Activated T-helper 1 cell treated with anti-CD3 and anti-CD28 coated beads, Interleukin-2, amount 50 U/mL, for 16 hours (primary cell): ENCODE results near the gene MAP6D1.

Experiments
- DNase-seq, 2 donors: peaks; one replicate each; pipeline ENCODE4 v3.0.0-alpha.2; 2020; ENCODE audit warnings: low read depth in 1 of 2, low spot score in 1 of 2

MAP6D1 gene

DNA sequence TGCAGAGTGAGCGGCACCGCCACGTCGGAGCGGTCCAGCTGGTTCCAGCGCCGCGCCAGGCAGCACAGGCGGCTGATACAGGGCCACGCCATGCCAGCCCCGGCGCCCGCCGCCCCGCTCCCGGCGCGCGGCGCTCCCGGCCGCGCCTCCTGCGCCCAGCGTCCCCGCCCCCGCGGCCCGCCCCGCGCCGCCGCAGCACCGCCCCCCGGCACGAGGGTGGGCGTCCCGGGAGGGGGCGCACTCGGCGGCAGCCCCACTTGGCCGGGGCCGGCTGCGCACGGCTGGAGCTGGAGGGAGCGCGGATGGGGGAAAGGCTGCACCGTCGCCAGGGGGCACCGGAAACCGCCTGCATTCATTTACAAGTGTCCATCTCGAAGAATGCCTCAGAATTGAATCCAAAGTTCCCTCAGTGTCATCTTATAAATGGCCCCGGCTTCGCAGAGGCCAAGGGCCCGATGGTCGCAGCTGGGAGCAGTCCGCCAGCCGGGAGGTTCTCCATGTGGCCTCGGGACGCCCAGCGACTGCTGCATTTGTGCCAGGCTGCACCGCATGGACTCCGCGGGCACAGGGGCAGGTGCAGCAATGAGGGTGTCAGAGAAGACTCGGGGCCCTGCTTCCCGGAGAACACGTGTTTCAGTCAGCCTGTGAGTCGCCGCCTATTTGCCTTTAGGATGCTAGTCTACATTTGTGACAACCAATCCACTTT lies at the start of gene MAP6D1:
MAP6D1 (minus strand) TSS at position 122 of the 706 bp plus-strand sequence; CDS start at position 92, 30 bp downstream.
- peak in 1 of 2 donors; percentile 23 for DNase-seq

DNA sequence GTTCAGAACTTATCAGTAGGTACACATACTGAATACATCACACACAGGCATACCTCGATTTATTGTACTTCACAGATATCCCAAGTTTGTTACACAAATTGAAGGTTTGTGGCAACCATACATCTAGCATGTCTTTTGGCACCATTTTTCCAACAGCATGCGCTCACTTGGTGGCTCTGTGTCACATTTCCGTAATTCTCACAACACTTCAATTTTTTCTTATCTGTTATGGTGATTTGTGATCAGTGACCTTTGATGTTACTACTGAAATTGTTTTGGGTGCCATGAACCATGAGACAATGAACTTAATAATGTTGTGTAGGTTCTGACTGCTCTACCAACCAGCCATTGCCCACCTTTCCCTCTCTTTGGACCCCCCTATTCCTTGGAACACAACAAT lies 48.5 kb upstream of the MAP6D1 start:
- no peak for DNase-seq

DNA sequence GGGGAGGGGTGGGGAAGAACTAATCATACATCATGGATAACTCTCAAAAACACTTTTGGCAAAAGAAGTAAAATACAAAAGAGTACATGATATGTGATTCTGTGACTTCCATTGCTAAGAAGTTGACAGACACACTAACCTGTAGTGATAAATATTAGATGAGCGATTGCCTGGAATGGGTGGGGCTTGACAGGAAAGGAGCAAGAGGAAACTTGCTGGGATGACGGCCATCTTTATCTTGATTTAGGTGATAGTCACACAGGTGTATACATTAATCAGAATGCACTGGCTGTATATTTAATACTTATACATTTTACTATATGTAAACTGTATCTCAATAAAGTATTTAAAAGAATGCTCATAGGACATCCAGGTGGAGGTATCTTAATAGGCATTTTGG lies 46.2 kb upstream of the MAP6D1 start:
- DNase-seq: no peak

DNA sequence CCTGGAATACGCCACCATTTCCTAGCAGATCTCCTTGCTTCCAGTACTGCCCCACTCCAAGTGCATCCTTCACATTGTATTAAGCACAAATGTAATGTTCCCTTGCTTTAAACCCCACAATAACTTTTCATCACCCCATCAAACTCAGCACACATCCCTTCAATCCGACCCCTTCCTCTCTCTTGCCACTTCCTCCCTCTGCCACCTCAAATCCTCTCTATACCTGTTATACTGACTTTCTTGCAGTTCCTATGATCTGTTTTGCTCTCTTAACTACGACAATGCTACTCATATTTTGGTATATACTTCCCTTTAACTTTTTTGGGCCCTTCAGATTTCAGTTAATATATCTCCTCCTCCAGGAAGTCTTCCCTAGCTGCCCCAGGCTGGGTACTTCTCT lies 45.2 kb upstream of the MAP6D1 start:
- no peak for DNase-seq

DNA sequence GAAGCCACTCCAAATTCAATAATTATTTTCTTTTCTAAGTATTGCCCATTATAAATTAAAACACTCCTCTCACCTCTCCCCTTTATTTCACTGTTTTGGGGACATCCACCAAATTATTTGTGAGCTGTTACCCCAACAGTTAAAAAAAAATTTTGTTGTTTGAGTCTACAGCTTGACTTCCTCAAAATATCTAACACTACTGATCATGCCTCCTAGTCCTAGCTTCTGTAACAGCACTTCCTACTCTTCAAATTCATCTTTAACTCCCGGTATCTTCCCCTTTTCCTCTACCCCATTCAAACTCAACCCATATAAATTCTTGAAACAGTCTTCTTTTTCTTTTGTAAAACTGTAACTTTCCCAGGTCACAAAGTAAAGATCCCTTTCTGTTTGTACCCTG lies 43.4 kb upstream of the MAP6D1 start:
- DNase-seq: no peak

DNA sequence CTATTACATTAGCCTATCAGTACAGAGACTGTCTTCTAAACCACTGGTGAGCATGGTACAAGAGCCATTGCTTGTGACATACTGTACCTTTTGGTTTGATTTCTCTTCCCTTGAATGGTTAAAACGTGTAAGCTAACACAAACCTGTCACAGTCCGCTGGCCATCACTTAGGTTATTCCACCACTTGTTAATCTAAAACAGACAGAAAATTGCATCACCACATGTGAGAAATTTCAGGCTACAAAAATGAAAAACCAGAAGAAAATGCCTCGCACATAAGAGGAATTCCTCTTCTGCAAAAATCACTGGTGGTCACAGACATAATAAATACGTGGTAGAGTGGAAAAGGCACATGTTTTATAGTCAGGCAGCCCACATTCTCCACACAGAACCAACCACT lies 37.2 kb upstream of the MAP6D1 start:
- DNase-seq: no peak

DNA sequence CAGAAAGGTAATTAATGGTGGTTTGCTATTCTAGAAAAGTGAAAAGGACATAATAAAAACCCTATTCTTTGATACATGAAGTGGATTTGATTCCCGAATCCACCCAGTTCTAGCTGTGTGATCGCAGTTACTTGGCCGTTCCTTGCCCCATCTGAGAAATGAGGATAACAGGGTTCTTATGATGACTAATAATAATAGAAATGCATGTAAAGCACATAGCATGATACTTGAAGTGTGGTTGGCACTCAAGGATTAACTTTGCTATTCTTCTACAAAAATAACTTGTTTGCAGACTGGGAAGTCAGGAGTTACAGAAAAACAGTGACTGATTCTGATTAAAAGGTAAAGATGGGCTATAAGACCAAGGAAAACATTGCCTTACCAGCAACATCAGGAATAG lies 32.5 kb upstream of the MAP6D1 start:
- no peak for DNase-seq

DNA sequence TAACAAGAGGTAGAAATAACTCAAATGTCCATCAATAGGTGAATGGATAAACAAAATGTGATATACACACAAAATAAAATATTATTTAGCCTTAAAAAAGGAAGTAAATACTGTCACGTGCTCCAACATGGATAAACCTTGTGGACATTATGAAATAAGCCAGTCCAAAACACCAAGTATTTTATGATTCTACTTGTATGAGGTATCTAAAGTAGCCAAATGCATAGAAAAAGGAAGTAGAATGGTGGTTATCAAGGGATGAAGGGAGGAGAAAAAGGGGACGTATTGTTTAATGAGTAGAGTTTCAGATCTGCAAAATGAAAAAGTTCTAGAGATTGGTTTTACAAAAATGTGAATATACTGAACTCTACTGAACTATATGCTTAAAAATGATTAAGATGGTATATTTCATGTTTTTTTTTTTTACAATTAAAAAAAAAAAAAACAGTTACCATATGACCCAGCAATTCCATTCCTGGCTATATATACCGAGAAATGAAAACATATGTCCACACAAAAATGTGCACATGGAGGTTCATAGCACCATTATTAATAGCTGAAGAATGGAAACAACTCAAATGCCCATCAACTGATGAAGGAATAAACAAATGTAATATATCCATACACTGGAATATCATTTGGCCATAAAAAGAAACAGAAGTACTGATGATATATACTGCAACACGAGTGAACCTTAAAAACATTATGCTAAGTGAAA lies 29.1 kb upstream of the MAP6D1 start:
- no peak for DNase-seq

DNA sequence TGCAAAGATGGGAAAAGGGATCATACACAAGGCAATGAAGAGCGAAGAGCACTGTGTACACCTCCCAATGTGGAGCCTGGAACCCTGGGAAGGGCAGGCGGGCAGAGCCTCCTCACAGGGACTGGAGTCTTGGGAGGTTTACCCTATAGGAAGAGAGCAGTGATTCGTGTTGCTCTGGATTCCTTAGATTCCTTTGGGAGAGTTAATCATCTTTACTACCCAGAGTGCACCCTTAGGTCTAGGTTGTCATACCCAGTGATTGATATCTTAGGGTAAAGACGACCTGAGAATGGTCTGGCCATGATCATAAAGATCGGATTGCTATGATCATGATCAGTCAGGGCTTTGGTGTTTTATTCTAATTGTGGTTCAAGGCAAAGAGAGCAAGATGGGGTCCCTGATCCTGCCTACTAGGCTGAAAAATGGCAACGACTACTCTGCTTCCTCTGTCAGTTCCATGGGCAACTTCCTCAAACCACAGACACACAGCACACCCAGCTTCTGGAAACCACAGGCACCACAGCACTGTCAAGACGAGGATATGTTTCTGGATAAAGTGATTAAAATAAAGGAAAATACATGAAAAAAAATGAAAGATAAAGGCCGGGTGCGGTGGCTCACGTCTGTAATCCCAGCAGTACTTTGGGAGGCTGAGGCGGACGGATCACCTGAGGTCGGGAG lies 20.4 kb upstream of the MAP6D1 start:
- no peak for DNase-seq

DNA sequence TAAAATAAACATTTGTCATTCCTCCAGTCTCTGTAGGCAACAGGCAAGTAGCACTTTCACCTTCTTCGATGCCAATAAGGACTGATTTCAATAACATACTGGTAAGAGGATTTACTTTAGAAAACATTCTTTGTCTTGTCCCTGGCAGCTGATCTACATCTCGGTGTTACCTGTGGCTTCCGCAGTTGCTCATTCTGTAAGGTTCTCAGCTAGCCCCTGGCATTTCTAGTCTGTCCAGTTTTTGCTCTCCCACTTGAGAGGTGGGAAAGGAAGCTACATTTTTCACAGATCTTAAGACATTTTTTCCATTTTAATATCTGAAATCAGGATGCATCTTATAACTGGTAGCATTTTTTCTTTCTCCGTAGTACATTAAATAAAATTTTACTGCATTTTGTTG lies 19.7 kb upstream of the MAP6D1 start:
- DNase-seq: no peak

DNA sequence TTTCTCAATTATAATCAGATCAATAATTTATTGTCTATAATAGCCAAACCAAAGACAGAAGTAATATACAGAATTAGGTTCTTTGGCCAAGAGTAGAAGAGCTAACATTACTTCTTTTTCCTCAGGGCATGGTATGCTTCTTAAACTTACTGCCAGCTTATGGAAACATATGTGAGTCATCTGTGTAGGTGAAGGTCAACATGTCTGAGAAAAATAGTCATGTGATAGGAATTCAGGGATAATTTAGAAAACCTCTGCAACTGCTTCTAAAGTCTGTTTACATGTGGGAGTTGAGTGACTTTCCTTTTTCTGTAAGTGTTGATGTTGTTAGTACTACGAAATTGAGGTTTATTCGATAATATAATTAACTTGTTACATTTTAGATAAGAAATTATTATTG lies 19.2 kb upstream of the MAP6D1 start:
- no peak for DNase-seq

DNA sequence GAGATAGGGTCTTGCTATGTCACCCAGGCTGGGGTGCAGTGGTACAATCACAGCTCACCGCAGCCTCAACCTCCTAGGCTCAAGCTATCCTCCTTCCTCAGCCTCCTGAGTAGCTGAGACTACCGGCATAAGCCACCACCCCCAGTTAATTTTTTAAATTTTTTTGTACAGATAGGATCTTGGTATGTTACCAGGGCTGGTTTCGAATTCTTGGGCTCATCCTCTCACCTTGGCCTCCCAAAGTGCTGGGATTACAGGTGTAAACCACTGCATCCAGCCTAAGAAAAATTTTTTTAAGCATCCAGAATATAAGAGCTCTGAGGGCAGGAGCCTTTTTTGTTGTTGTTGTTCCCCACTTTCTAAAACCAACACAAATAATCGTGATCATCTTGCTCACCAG lies 14.4 kb upstream of the MAP6D1 start:
- DNase-seq: no peak

DNA sequence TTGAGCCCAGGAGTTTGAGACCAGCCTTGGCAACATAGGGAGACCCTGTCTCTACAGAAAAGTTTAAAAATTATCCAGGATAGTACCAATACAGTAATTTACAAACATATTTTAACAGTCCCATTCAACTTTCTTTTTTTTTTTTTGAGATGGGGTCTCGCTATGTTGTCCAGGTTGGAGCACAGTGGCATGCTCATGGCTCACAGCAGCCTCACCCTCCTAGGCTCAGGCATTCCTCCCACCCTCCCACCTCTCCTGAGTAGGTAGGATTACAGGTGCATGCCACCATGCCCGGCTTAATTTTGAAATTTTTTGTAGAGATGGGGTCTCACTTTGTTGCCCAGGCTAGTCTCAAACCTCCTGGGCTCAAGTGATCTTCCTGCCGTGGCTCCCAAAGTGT lies 12.5 kb upstream of the MAP6D1 start:
- DNase-seq: no peak

DNA sequence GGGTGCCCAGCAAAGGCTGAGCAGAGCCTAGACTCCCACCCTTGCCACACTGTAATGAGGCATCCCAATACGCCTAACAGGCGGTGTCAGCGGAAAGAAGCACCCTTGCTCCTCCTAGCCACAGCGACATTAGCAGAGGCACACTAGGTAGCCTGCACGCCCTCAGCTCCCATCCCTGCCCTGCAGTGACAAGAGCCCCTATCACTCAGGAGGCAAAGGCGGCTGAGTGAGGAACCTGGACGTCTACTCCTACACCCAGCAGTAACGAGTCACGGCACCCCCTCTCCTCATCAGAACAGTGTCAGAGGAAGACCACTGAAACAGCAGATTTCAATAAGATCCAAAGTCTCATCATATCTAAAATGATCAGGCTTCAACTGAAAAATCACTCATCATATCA lies 12.0 kb upstream of the MAP6D1 start:
- DNase-seq: no peak

DNA sequence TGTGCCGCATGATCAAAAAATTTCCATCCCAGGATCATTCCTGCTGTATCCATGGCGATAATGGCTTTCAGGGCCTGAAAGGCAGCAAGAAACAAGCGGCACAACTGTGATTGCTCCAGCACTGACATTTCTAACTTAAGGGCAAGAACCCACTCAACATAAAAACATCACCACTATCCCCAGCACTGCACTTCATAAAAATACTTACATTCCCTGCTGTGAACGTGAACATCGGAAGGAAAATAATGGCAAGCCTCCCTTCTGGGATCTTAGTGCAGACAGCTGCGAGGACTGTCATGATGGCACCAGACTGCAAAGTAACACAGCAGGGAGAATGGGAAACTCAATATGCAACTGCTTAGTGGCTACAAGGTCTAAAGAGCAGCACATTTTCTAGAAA lies 8.1 kb upstream of the MAP6D1 start:
- DNase-seq: no peak

DNA sequence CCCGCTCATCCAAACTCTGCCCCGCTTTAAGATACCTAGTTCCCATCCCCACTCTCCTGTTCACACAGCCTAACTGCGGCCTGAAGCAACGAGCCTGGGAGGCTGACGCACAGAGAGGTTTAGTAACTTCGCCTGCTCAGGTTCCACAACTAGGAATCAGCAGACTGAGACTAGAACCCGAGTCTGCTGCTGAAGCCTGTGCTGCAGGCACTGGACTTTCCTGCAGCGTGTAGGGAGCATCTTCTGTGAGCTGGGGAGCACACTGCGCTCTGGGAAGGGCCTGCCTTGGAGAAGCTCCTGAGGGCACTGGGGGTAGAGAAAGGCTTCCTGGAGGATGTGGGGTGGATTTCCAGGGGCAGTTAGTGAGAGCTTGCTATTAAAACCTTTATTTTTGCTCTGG lies 4.8 kb upstream of the MAP6D1 start:
- no peak for DNase-seq

DNA sequence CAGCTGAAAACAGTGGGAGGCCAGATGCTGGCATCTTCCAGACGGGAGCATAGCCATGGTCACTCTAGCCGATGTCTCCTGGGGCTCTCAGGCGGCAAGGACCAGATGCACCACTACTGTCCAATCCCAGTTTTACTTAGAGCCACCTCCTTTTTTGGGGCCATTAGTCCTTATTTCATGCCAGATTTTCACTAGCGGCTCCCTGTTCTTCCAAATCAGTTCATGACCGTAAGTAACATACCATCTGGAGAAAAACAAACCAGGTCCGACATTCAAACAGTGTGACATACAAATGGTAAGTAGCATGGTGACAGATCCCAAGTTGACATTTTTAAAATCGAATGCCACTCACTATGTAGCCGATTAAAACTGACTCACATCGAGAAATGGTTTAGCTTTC lies 4.1 kb upstream of the MAP6D1 start:
- DNase-seq: no peak

DNA sequence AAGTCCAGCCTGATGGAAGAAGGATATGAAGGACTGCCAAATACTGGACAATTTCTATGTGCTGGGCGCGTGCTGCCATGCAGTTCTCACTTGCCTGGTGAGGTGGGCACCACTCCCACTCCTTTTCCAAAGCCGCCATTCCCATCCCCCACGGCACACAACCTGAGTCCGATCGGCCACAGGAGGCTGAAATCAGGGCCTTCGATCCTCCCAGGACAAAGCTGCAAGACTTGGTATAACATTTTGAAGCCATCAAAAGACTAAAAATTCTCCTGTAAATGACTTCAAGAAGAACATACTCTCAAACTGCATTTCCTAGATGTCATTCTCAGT lies 3.1 kb upstream of the MAP6D1 start:
- no peak for DNase-seq

DNA sequence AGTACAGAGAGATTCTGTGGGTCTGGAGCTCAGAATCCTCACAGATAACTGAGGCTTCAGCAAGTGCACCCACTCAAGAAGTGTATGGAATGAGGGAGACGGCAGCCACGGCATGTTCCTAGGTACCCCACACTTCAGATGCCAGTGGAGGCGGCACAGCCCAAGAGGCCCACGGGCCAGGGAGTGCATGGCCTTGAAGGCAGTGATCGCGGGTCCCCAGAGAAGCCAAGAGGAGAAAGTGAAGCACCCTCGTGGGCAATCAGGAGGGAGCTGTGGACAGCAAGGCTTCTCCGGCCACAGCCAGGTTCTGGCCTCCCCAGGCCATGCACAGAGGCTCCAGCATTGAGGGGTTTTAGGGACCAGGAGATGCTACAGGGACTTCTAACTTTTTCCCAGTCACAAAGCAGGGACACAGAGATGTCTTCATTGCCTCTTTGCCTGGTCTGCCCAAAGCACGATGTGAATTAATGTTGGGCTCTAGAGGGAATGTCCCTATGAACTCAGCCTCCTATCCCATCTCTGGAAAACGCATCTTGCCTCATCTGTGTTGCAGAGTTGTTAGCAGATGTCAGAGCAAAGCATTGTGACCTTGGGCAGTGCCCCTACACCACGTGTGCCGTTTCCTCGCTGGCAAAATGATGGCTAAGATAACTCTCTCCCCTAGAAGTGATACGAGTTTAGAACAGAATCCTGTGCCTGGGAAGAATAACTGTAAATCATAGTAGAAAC lies 2.6 kb upstream of the MAP6D1 start:
- DNase-seq: no peak

DNA sequence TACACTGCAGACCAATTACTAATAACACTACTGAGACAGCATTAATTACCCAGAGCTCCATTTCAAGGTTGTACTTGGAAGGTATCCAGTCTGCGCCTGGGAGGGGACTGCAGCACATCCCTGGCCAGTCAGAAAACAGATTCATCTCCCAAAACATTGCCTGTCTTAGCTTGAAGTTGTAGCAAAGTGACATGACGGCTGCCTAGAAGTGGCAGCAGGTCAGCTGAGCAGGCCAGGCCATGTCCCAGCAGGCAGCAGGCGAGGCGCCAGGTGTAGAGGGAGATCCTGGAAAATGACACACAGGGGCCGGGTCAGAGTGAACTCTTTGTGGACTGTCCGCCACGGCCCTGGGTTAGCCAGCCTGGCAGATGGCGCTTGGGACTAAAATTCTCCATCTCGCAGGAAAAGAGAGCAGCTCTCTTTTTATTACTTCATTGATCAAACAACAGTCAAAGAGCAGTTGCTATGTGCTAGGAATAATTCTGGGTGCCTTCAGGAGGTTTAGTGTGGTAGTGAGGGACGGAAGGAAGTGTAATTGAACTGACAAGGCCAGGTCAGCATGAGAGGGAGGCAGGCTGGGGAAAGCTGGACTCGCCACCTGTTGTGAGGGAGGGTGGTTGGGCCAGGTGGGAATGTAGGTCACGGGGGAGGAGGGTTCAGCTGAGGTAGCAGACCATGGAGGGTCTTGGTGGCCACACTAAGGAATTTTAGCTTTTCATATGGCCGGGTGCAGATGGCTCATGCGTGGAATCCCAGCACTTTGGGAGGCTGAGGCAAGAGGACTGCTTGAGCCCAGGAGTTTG lies 1.3 kb upstream of the MAP6D1 start:
- DNase-seq: no peak
